CD4-positive, alpha-beta T cell treated with Interferon gamma for 1 hour (primary cell): Measurements from ENCODE around the gene OBP2A.
"Not testable (repeated sequence)": the region's sequence is repeated elsewhere in the genome, so short reads cannot be mapped to it uniquely, and the experiment has no call there.

Source experiments
- DNase-seq: peaks from one replicate; pipeline ENCODE4 v3.0.0-alpha.2; 2020

OBP2A gene

GRCh38 chr9:135512904-135513303, 33.0 kb upstream of the OBP2A start:
- no peak for DNase-seq

GRCh38 chr9:135513351-135513846, 32.5 kb upstream of the OBP2A start:
- no peak for DNase-seq

GRCh38 chr9:135513906-135514305, 32.0 kb upstream of the OBP2A start:
- not testable (repeated sequence) for DNase-seq

- DNase-seq, result no peak
These were observed 31.4 kb upstream of the OBP2A start for GRCh38 chr9:135514342-135515082.

- DNase-seq, result no peak
These were observed 30.6 kb upstream of the OBP2A start for GRCh38 chr9:135515083-135515951.

GRCh38 chr9:135516132-135516860, 29.6 kb upstream of the OBP2A start:
- DNase-seq, result no peak

GRCh38 chr9:135517407-135517822, 28.5 kb upstream of the OBP2A start:
- no peak for DNase-seq

- no peak for DNase-seq
These were observed 26.6 kb upstream of the OBP2A start for GRCh38 chr9:135519179-135519971.

GRCh38 chr9:135520916-135521607, 24.9 kb upstream of the OBP2A start, which contains the start of gene LCN1:
Gene LCN1 (plus strand): TSS chr9:135521440. CDS start chr9:135521498, 58 bp downstream.
- DNase-seq, result no peak

- no peak for DNase-seq
These were observed 24.3 kb upstream of the OBP2A start for GRCh38 chr9:135521608-135522095.

GRCh38 chr9:135522137-135522877, 23.6 kb upstream of the OBP2A start:
- DNase-seq, result no peak

- DNase-seq, result no peak
These were observed 23.0 kb upstream of the OBP2A start for GRCh38 chr9:135522931-135523330.

- no peak for DNase-seq
These were observed 22.3 kb upstream of the OBP2A start for GRCh38 chr9:135523521-135524129.

GRCh38 chr9:135524130-135524861, 21.6 kb upstream of the OBP2A start:
- no peak for DNase-seq

- DNase-seq, result no peak
These were observed 20.5 kb upstream of the OBP2A start for GRCh38 chr9:135525241-135526088.

GRCh38 chr9:135526089-135526729, 19.7 kb upstream of the OBP2A start:
- no peak for DNase-seq

GRCh38 chr9:135526730-135527571, 19.0 kb upstream of the OBP2A start:
- no peak for DNase-seq
